ENCODE results near the gene IMPACT.

- no peak for TF ChIP-seq POLR2AphosphoS5 (IDR thresholded peaks at IDR 0.05)
- TF ChIP-seq EP300 (IDR thresholded peaks at IDR 0.05), result no peak
Measured at GRCh38 chr18:24488824-24489493, 62.5 kb downstream of the IMPACT start.

All from suprapubic skin (tissue), 4 donors.